ENCODE measurements around the gene TAF11L14.

DNA sequence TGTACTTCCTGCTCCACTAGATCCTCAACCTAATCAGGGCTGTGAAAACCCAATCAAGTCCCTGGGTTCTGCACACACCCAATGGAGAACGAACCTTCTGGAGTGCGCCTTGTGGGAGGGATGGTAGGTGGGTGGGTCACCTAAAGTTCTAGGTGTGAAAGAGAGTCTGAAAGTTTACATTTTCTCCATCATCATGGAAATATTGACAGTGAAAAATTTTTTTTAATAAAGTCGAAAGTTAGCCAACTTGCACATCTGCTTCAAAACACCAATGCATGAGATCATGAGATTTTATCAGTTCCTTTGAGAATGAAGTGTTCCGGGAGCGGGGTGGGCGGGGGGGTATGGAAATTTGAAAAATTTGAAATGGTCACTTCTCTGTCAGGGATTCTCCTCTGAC is 21.7 kb downstream of the TAF11L14 start:
- TF ChIP-seq FOXM1 (IDR thresholded peaks at IDR 0.05; ENCODE audit: borderline replicate concordance) (no peak), ARNT (IDR thresholded peaks at IDR 0.05) (no peak), BHLHE40 (IDR thresholded peaks at IDR 0.05; ENCODE audit: borderline replicate concordance) (no peak), HDGF (IDR thresholded peaks at IDR 0.05; ENCODE audit: borderline replicate concordance) (no peak), CTBP1 (IDR thresholded peaks at IDR 0.05; ENCODE audit: borderline replicate concordance) (no peak), SP1 (IDR thresholded peaks at IDR 0.05) (no peak), ZNF384 (IDR thresholded peaks at IDR 0.05) (no peak)
- TF ChIP-seq, protein P1, sequence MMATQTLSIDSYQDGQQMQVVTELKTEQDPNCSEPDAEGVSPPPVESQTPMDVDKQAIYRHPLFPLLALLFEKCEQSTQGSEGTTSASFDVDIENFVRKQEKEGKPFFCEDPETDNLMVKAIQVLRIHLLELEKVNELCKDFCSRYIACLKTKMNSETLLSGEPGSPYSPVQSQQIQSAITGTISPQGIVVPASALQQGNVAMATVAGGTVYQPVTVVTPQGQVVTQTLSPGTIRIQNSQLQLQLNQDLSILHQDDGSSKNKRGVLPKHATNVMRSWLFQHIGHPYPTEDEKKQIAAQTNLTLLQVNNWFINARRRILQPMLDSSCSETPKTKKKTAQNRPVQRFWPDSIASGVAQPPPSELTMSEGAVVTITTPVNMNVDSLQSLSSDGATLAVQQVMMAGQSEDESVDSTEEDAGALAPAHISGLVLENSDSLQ (IDR thresholded peaks at IDR 0.05): no peak
